Measurements from ENCODE around the gene DDX52.

DDX52 gene

GRCh38 chr17:37662353-37662752, 19.1 kb upstream of the DDX52 start:
- H3K4me3 ChIP-seq = no peak overlapping the region
- no peak overlapping the region for H3K27ac ChIP-seq
- no peaks in the 10 kb centered on the region for H3K27me3 ChIP-seq
- H3K9me3 ChIP-seq = no peaks in the 10 kb centered on the region
- no peaks in the 10 kb centered on the region for H3K36me3 ChIP-seq
- no peaks in the 10 kb centered on the region for H3K4me1 ChIP-seq
- TF ChIP-seq CTCF (IDR thresholded peaks at IDR 0.05) = no peak
- no peak for DNase-seq
- intact Hi-C loops (cut with DNase I; ENCODE audit: low total_unique reads) = no loop called here

GRCh38 chr17:37661400-37662014, 18.3 kb upstream of the DDX52 start:
- no peak for DNase-seq
- Histone ChIP-seq H3K4me1 (no peaks in the 10 kb centered on the region), H3K27me3 (no peaks in the 10 kb centered on the region), H3K36me3 (no peaks in the 10 kb centered on the region), H3K4me3 (no peak overlapping the region), H3K9me3 (no peaks in the 10 kb centered on the region), H3K27ac (no peak overlapping the region)
- intact Hi-C loops (cut with DNase I; ENCODE audit: low total_unique reads) = no loop called here
- TF ChIP-seq CTCF (IDR thresholded peaks at IDR 0.05) = no peak

- Histone ChIP-seq H3K27me3 (no peaks in the 10 kb centered on the region), H3K4me3 (no peak overlapping the region), H3K4me1 (no peaks in the 10 kb centered on the region), H3K9me3 (no peaks in the 10 kb centered on the region), H3K36me3 (no peaks in the 10 kb centered on the region), H3K27ac (no peak overlapping the region)
- DNase-seq = no peak
- intact Hi-C loops (cut with DNase I; ENCODE audit: low total_unique reads) = no loop called here
- no peak for TF ChIP-seq CTCF (IDR thresholded peaks at IDR 0.05)
Observed at GRCh38 chr17:37659925-37660324, 16.7 kb upstream of the DDX52 start.

GRCh38 chr17:37657202-37657601, 14.0 kb upstream of the DDX52 start:
- TF ChIP-seq CTCF (IDR thresholded peaks at IDR 0.05) = no peak
- H3K27me3 ChIP-seq = peaks cover 0 to 4% of the 10 kb centered on the region in 2 donors
- H3K4me1 ChIP-seq = no peaks in the 10 kb centered on the region
- intact Hi-C loops (cut with DNase I; ENCODE audit: low total_unique reads) = no loop called here
- no peak overlapping the region for H3K27ac ChIP-seq
- no peak for DNase-seq
- no peaks in the 10 kb centered on the region for H3K9me3 ChIP-seq
- no peaks in the 10 kb centered on the region for H3K36me3 ChIP-seq
- no peak overlapping the region for H3K4me3 ChIP-seq

GRCh38 chr17:37651849-37652248, 8.6 kb upstream of the DDX52 start:
- no peak for TF ChIP-seq CTCF (IDR thresholded peaks at IDR 0.05)
- H3K4me1 ChIP-seq = no peaks in the 10 kb centered on the region
- intact Hi-C loops (cut with DNase I; ENCODE audit: low total_unique reads) = no loop called here
- H3K36me3 ChIP-seq = no peaks in the 10 kb centered on the region
- H3K27ac ChIP-seq = no peak overlapping the region
- H3K4me3 ChIP-seq = no peak overlapping the region
- peaks cover 0 to 29% of the 10 kb centered on the region in 2 donors for H3K27me3 ChIP-seq
- no peak for DNase-seq
- no peaks in the 10 kb centered on the region for H3K9me3 ChIP-seq
